ENCODE measurements around the gene LPXN. TPM values are rescaled to one million over a fixed set of nuclear protein-coding genes. Genes with fewer than 3 reads are reported as not detected.

LPXN gene
- total and polyA plus RNA-seq, 10 of the 15 experiments (the other 5 are each of a cell fraction or from before 2014, with no cell fraction given), result 131 to 349 (median 201) TPM

DNA sequence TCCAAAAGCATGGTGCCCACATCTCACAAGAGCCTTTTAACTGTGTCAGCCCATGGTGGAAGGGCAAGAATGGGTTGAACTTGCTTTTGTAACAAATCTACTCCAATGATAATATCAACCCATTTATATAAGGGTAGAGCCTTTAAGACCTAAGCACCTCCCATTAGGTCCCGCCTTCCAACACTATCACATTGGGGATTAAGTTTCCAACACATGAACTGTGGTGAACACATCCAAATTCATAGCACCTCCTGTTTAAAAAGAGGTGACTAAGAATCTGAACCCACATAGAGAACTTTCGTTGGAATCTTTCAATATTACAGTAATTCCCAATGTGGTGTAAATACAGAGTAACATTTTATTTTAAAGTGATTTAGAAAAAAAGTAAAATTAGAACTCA lies 37.6 kb upstream of the LPXN start:
- no peaks in the 10 kb centered on the region for H3K9me3 ChIP-seq (replicated peaks; ENCODE audit: control insufficient read depth, insufficient read depth, low read length)
- WGBS (ENCODE audit: insufficient coverage, insufficient replicate concordance, low lambda C conversion rate, missing lambda C conversion rate), result 74% methylated on average over 2 of the region's 2 CpGs
- BruUV-seq (replicated peaks), result no TSS peak
- no peaks in the 10 kb centered on the region for H4K20me1 ChIP-seq (ENCODE audit: control insufficient read depth, insufficient read depth)
- H3K4me2 ChIP-seq (ENCODE audit: control insufficient read depth, insufficient read depth), result no peak overlapping the region
- RAD21 ChIA-PET (ENCODE audit: unreplicated experiment), result no interaction called here
- FAIRE-seq (no peak), ATAC-seq (no peak), DNase-seq (ENCODE audit: low read depth, low spot score) (no peak)
- POLR2A ChIA-PET, result no interaction called here
- peaks cover 10 to 42% of the 10 kb centered on the region in 2 experiments for H3K36me3 ChIP-seq (ENCODE audit: control insufficient read depth in 2 of 2, insufficient read depth in 2 of 2, low read length in 1 of 2)
- no peak overlapping the region for H3K9ac ChIP-seq (ENCODE audit: control insufficient read depth, insufficient read depth, low read length)
- SMC1A ChIA-PET (ENCODE audit: uncharacterized antibody, unreplicated experiment), result no interaction called here
- H2AFZ ChIP-seq (ENCODE audit: control insufficient read depth, low read depth, low read length), result no peak overlapping the region
- H3K4me1 ChIP-seq (ENCODE audit: control insufficient read depth, insufficient read depth, low read length), result no peaks in the 10 kb centered on the region
- H3K27me3 ChIP-seq (replicated peaks in 1 of 2; ENCODE audit: control insufficient read depth in 2 of 2, insufficient read depth in 2 of 2, low read length in 1 of 2), result no peaks in the 10 kb centered on the region
- no peak overlapping the region for H3K4me3 ChIP-seq
- H3K79me2 ChIP-seq (ENCODE audit: control insufficient read depth, insufficient read depth, low read length), result peaks cover 7% of the 10 kb centered on the region
- CTCF ChIA-PET, result interaction anchor here (0.8 to 6.2 kb wide), 3 partner anchors 16 to 44 kb away, joined by 3 to 42 read pairs (median 3); no protein-coding TSS in a partner anchor
- intact Hi-C loops (cut with micrococcal nuclease; ENCODE audit: unreplicated experiment), result no loop called here
- in situ Hi-C loops (cut with MboI), result no loop called here
- H3K27ac ChIP-seq (ENCODE audit: control insufficient read depth, insufficient read depth), result no peak overlapping the region
- TF ChIP-seq TCF3 (IDR thresholded peaks at IDR 0.05; ENCODE audit: borderline replicate concordance, insufficient read depth, low read depth, low read length), result no peak
- TF ChIP-seq RELA (IDR thresholded peaks at IDR 0.05; ENCODE audit: borderline replicate concordance, partially characterized antibody), result no peak
- TF ChIP-seq, protein P1, sequence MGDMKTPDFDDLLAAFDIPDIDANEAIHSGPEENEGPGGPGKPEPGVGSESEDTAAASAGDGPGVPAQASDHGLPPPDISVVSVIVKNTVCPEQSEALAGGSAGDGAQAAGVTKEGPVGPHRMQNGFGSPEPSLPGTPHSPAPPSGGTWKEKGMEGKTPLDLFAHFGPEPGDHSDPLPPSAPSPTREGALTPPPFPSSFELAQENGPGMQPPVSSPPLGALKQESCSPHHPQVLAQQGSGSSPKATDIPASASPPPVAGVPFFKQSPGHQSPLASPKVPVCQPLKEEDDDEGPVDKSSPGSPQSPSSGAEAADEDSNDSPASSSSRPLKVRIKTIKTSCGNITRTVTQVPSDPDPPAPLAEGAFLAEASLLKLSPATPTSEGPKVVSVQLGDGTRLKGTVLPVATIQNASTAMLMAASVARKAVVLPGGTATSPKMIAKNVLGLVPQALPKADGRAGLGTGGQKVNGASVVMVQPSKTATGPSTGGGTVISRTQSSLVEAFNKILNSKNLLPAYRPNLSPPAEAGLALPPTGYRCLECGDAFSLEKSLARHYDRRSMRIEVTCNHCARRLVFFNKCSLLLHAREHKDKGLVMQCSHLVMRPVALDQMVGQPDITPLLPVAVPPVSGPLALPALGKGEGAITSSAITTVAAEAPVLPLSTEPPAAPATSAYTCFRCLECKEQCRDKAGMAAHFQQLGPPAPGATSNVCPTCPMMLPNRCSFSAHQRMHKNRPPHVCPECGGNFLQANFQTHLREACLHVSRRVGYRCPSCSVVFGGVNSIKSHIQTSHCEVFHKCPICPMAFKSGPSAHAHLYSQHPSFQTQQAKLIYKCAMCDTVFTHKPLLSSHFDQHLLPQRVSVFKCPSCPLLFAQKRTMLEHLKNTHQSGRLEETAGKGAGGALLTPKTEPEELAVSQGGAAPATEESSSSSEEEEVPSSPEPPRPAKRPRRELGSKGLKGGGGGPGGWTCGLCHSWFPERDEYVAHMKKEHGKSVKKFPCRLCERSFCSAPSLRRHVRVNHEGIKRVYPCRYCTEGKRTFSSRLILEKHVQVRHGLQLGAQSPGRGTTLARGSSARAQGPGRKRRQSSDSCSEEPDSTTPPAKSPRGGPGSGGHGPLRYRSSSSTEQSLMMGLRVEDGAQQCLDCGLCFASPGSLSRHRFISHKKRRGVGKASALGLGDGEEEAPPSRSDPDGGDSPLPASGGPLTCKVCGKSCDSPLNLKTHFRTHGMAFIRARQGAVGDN (IDR thresholded peaks at IDR 0.05), result no peak
- TF ChIP-seq E2F8 (IDR thresholded peaks at IDR 0.05; ENCODE audit: low read depth, partially characterized antibody), result no peak
- no peak for TF ChIP-seq WRNIP1 (IDR thresholded peaks at IDR 0.05; ENCODE audit: borderline replicate concordance, low read depth, low read length)
- no peak for TF ChIP-seq SMAD5 (IDR thresholded peaks at IDR 0.05; ENCODE audit: low read depth)
- no peak for TF ChIP-seq NFXL1 (IDR thresholded peaks at IDR 0.05; ENCODE audit: borderline replicate concordance)
- TF ChIP-seq MTA2 (IDR thresholded peaks at IDR 0.05; ENCODE audit: low read depth), result no peak
- no peak for TF ChIP-seq FOXK2 (IDR thresholded peaks at IDR 0.05)

Measured in GM12878 (cell line).